GM18951 (cell line): Measurements from ENCODE around the gene NRG3.

ENCODE experiments used
- POLR2A ChIP-seq: IDR thresholded peaks from 4 replicates; pipeline ENCODE4 v1.6.1; 2011; ENCODE audit warnings: mild to moderate bottlenecking; ENCODE audit not compliant: insufficient read length, insufficient read depth; ENCODE audit errors: extremely low read depth
- in situ Hi-C: fragments of 300-500 bp; cut with MboI; formaldehyde crosslinking; loops from one replicate; pipeline ENCODE4 v1.12.0; 2022; ENCODE audit warnings: low sequenced_read_pairs, mixed read lengths, inconsistent platforms; ENCODE audit not compliant: unreplicated experiment

Gene NRG3

GRCh38 chr10:82124713-82125112 lies 249.7 kb downstream of the NRG3 start:
- in situ Hi-C loops: no loop called here
- TF ChIP-seq POLR2A: no peak

GRCh38 chr10:82128527-82128926 lies 253.5 kb downstream of the NRG3 start:
- in situ Hi-C loops: no loop called here
- TF ChIP-seq POLR2A: no peak

GRCh38 chr10:82136103-82136502 lies 261.1 kb downstream of the NRG3 start:
- in situ Hi-C loops: no loop called here
- TF ChIP-seq POLR2A: no peak

- TF ChIP-seq POLR2A: no peak
- in situ Hi-C loops: no loop called here
Observed at GRCh38 chr10:82144153-82144552, 269.2 kb downstream of the NRG3 start.

- in situ Hi-C loops: no loop called here
- no peak for TF ChIP-seq POLR2A
Observed at GRCh38 chr10:82148764-82149163, 273.8 kb downstream of the NRG3 start.

- in situ Hi-C loops: no loop called here
Observed at GRCh38 chr10:82149674-82150073, 274.7 kb downstream of the NRG3 start.

GRCh38 chr10:82150123-82150900 lies 275.3 kb downstream of the NRG3 start:
- in situ Hi-C loops: no loop called here
- TF ChIP-seq POLR2A: no peak

More at GRCh38 chr10:82149674-82150073, 274.7 kb downstream of the NRG3 start:
- TF ChIP-seq POLR2A: no peak

- TF ChIP-seq POLR2A: no peak
- in situ Hi-C loops: no loop called here
Observed at GRCh38 chr10:82160307-82160706, 285.3 kb downstream of the NRG3 start.

- TF ChIP-seq POLR2A: no peak
- in situ Hi-C loops: no loop called here
Observed at GRCh38 chr10:82161264-82161663, 286.3 kb downstream of the NRG3 start.

GRCh38 chr10:82162549-82163195 lies 287.7 kb downstream of the NRG3 start:
- no peak for TF ChIP-seq POLR2A
- in situ Hi-C loops: no loop called here

- no peak for TF ChIP-seq POLR2A
- in situ Hi-C loops: no loop called here
Observed at GRCh38 chr10:82171899-82172298, 296.9 kb downstream of the NRG3 start.

- in situ Hi-C loops: no loop called here
- no peak for TF ChIP-seq POLR2A
Observed at GRCh38 chr10:82176587-82176986, 301.6 kb downstream of the NRG3 start.

GRCh38 chr10:82190432-82191260 lies 315.7 kb downstream of the NRG3 start:
- TF ChIP-seq POLR2A: no peak
- in situ Hi-C loops: no loop called here

- in situ Hi-C loops: no loop called here
- TF ChIP-seq POLR2A: no peak
Observed at GRCh38 chr10:82191653-82192052, 316.7 kb downstream of the NRG3 start.

GRCh38 chr10:82192665-82193064 lies 317.7 kb downstream of the NRG3 start:
- no peak for TF ChIP-seq POLR2A
- in situ Hi-C loops: no loop called here
